GM23338 (cell line): Measurements from ENCODE around the gene EDDM13. TPM values are rescaled to one million over a fixed set of nuclear protein-coding genes. Genes with fewer than 3 reads are reported as not detected.

ENCODE experiments used
- ATAC-seq: fragments of 200-7000 bp; cut with Tn5 transposase; 3 replicates; pipeline ENCODE4 v1.9.1; 2020
- DNase-seq: peaks from one replicate; pipeline ENCODE4 v3.0.0-alpha.2; 2015; ENCODE audit warnings: low spot score
- H2AFZ ChIP-seq: fragments of 200-600 bp; sonication (generic); 2 replicates; pipeline ENCODE4 v1.8.0; 2016; ENCODE audit warnings: antibody characterized with exemption, mild to moderate bottlenecking, moderate library complexity
- H3F3A ChIP-seq: fragments of 200-600 bp; sonication (generic); replicated peaks from 2 replicates; pipeline ENCODE4 v1.8.0; 2017; ENCODE audit warnings: antibody characterized with exemption, mixed run types, low read depth
- H3K27ac ChIP-seq: fragments of 200-600 bp; sonication (generic); 2 replicates; pipeline ENCODE4 v1.6.1; 2016; ENCODE audit warnings: low read depth
- H3K27me3 ChIP-seq: fragments of 200-600 bp; sonication (generic); 2 replicates; pipeline ENCODE4 v1.8.0; 2016; ENCODE audit warnings: mild to moderate bottlenecking, mixed run types, moderate library complexity; ENCODE audit not compliant: insufficient read depth
- H3K36me3 ChIP-seq: fragments of 200-600 bp; sonication (generic); 2 replicates; pipeline ENCODE4 v1.8.0; 2016; ENCODE audit warnings: mild to moderate bottlenecking; ENCODE audit not compliant: insufficient read depth
- H3K4me1 ChIP-seq: fragments of 200-600 bp; sonication (generic); 2 replicates; pipeline ENCODE4 v1.8.0; 2016; ENCODE audit warnings: mild to moderate bottlenecking, moderate library complexity; ENCODE audit not compliant: insufficient read depth
- H3K4me2 ChIP-seq: fragments of 200-600 bp; sonication (generic); 2 replicates; pipeline ENCODE4 v1.7.1; 2017; ENCODE audit warnings: mixed run types
- H3K4me3 ChIP-seq: fragments of 200-600 bp; sonication (generic); 2 replicates; pipeline ENCODE4 v1.6.1; 2016; ENCODE audit warnings: mixed run types
- H3K79me2 ChIP-seq: fragments of 200-600 bp; sonication (generic); replicated peaks from 2 replicates; pipeline ENCODE4 v1.8.0; 2017; ENCODE audit warnings: mild to moderate bottlenecking; ENCODE audit not compliant: insufficient read depth
- H3K9me2 ChIP-seq: fragments of 200-600 bp; sonication (generic); 2 replicates; pipeline ENCODE4 v1.8.0; 2017; ENCODE audit not compliant: insufficient read depth
- H4K20me1 ChIP-seq: fragments of 200-600 bp; sonication (generic); replicated peaks from 2 replicates; pipeline ENCODE4 v1.8.0; 2017; ENCODE audit warnings: mild to moderate bottlenecking; ENCODE audit not compliant: insufficient read depth
- H3K27ac Mint-ChIP-seq: 2 replicates; pipeline ENCODE4 v1.8.0; 2020; ENCODE audit warnings: inconsistent platforms, mild to moderate bottlenecking, moderate library complexity, mixed read lengths
- H3K27me3 Mint-ChIP-seq: 3 replicates; pipeline ENCODE4 v1.8.0; 2022; ENCODE audit warnings: low read depth, mild to moderate bottlenecking, moderate library complexity, mixed read lengths, inconsistent platforms; ENCODE audit not compliant: insufficient read depth, poor library complexity
- H3K36me3 Mint-ChIP-seq: 3 replicates; pipeline ENCODE4 v1.8.0; 2021; ENCODE audit warnings: low read depth, mild to moderate bottlenecking, inconsistent platforms, moderate library complexity, mixed read lengths
- H3K4me1 Mint-ChIP-seq: 3 replicates; pipeline ENCODE4 v1.8.0; 2020; ENCODE audit warnings: mild to moderate bottlenecking, inconsistent platforms, mixed read lengths
- H3K4me3 Mint-ChIP-seq: 3 replicates; pipeline ENCODE4 v1.8.0; 2021; ENCODE audit warnings: moderate library complexity, mild to moderate bottlenecking, inconsistent platforms, mixed read lengths
- H3K9me3 Mint-ChIP-seq: 3 replicates; pipeline ENCODE4 v1.8.0; 2020; ENCODE audit warnings: moderate library complexity, mild to moderate bottlenecking, inconsistent platforms, mixed read lengths
- CREB1 ChIP-seq: fragments of 250-450 bp; sonication (Bioruptor Pico); IDR thresholded peaks from 2 replicates; pipeline ENCODE4 v1.5.0; 2020; ENCODE audit warnings: low read depth, mild to moderate bottlenecking, moderate library complexity
- EZH2 ChIP-seq: fragments of 200-600 bp; sonication (generic); IDR thresholded peaks from one replicate; pipeline ENCODE4 v1.8.0; 2017; ENCODE audit warnings: antibody characterized with exemption, mild to moderate bottlenecking, low read depth; ENCODE audit not compliant: unreplicated experiment
- EZH2phosphoT487 ChIP-seq: fragments of 200-600 bp; sonication (generic); IDR thresholded peaks from one replicate; pipeline ENCODE4 v1.8.1; 2018; ENCODE audit warnings: antibody characterized with exemption; ENCODE audit not compliant: unreplicated experiment
- ZNF331 ChIP-seq: fragments of 250-450 bp; sonication (Bioruptor Pico); IDR thresholded peaks from 2 replicates; pipeline ENCODE4 v1.5.0; 2020; ENCODE audit warnings: low read depth, mild to moderate bottlenecking, moderate library complexity
- ZNF462 ChIP-seq: fragments of 250-450 bp; sonication (Bioruptor Pico); IDR thresholded peaks from 2 replicates; pipeline ENCODE4 v1.5.0; 2020; ENCODE audit warnings: mild to moderate bottlenecking, moderate library complexity
- polyA plus RNA-seq: library from polyadenylated mRNA; unstranded; fragments of >200 nt; fragmentation: Nextera tagmentation; extraction: Ambion mirVana; gene quantifications from 2 replicates; pipeline ENCODE4 v1.2.1, GENCODE V29; 2016
- total RNA-seq: library from RNA; depleted of rRNA; stranded (reverse); fragments of >200 nt; shearing (Covaris generic); gene quantifications from 2 replicates; pipeline ENCODE4 v1.2.3, GENCODE V29; 2014
- TF ChIP-seq, protein P1 (sequence below): IDR thresholded peaks from 2 replicates; pipeline ENCODE4 v1.6.1; 2016; ENCODE audit warnings: antibody characterized with exemption

Gene EDDM13
- total and polyA plus RNA-seq, 2 experiments from 2014 or later: 0.68 TPM; not detected in 1

DNA sequence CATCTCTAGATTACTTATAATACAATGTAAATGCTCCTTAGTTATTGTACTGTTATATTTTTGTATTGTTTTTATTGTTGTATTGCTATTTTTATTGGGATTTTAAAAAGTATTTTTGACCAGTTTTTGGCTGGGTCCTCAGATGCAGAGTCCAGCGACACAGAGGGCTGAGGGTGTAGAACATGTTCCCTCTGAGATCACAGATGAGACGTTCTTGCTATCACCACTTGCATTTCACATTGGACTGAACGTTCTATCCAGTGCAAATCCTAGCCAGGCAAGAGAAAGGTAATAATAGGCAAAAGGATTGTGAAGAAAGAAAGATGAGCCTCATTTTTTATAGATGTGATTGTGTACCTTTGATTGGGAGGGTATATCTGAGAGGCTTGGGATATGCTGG is 27.1 kb downstream of the EDDM13 start:
- no peaks in the 10 kb centered on the region for H3K9me3 Mint-ChIP-seq
- H4K20me1 ChIP-seq: peaks cover 3% of the 10 kb centered on the region; the same call in 1 of the 2 replicates
- ATAC-seq (no peak), DNase-seq (no peak)
- H3K4me1 Mint-ChIP-seq: no peaks in the 10 kb centered on the region
- no peaks in the 10 kb centered on the region for H3K9me2 ChIP-seq
- no peaks in the 10 kb centered on the region for H3F3A ChIP-seq
- peaks cover 8% of the 10 kb centered on the region for H3K36me3 Mint-ChIP-seq
- no peaks in the 10 kb centered on the region for H3K27me3 ChIP-seq
- H3K4me3 Mint-ChIP-seq: no peak overlapping the region
- no peaks in the 10 kb centered on the region for H3K36me3 ChIP-seq
- no peaks in the 10 kb centered on the region for H3K79me2 ChIP-seq
- H3K27ac ChIP-seq: no peak overlapping the region
- TF ChIP-seq, protein P1, sequence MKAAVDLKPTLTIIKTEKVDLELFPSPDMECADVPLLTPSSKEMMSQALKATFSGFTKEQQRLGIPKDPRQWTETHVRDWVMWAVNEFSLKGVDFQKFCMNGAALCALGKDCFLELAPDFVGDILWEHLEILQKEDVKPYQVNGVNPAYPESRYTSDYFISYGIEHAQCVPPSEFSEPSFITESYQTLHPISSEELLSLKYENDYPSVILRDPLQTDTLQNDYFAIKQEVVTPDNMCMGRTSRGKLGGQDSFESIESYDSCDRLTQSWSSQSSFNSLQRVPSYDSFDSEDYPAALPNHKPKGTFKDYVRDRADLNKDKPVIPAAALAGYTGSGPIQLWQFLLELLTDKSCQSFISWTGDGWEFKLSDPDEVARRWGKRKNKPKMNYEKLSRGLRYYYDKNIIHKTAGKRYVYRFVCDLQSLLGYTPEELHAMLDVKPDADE: no peak
- no peak for TF ChIP-seq EZH2
- TF ChIP-seq EZH2phosphoT487: no peak
- no peak for TF ChIP-seq ZNF462 (CRISPR knock-in tag)
- no peak for TF ChIP-seq ZNF331 (CRISPR knock-in tag)
- TF ChIP-seq CREB1: no peak
- no peaks in the 10 kb centered on the region for H3K4me1 ChIP-seq
- no peak overlapping the region for H3K4me2 ChIP-seq
- H2AFZ ChIP-seq: no peak overlapping the region
- peaks cover 3% of the 10 kb centered on the region for H3K27me3 Mint-ChIP-seq
- H3K27ac Mint-ChIP-seq: no peak overlapping the region
- H3K4me3 ChIP-seq: no peak overlapping the region
